ENCODE measurements around the gene ANKRD6.

- no peak for TF ChIP-seq CTCF (IDR thresholded peaks at IDR 0.05)
- no peak for TF ChIP-seq POLR2A (IDR thresholded peaks at IDR 0.05)
These were observed 236.1 kb downstream of the ANKRD6 start for GRCh38 chr6:89669002-89669401.

All from right lobe of liver (tissue), 4 donors.